Raji (cell line): ENCODE results near the gene RIPK1.

ENCODE experiments used
- POLR2A ChIP-seq: IDR thresholded peaks from 2 replicates; pipeline ENCODE4 v1.6.1; 2011; ENCODE audit warnings: low read depth, low read length, control low read depth; ENCODE audit not compliant: insufficient read depth

The RIPK1 gene

GRCh38 chr6:3114377-3114776, 46.1 kb downstream of the RIPK1 start:
- TF ChIP-seq POLR2A: no peak

DNA sequence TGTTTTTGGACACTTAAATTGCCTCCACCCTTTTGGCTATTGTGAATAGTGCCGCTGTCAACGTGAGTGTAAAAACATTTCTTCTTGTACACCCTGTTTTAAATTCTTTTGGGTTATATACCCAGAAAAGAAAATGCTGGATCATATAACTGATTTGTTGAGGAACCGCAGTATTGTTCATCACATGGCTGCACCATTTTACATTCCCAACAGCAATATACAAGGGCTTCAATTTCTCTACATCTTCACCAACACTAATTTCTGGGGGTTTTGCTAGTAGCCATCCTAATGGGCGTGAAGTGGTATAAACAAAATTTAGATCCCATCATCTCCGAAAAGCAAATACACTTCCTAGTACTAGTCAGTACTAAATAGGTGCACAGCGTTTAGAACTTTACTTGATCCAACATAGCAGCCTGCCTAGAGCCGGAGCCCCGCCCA, 49.6 kb downstream of the RIPK1 start:
- no peak for TF ChIP-seq POLR2A

DNA sequence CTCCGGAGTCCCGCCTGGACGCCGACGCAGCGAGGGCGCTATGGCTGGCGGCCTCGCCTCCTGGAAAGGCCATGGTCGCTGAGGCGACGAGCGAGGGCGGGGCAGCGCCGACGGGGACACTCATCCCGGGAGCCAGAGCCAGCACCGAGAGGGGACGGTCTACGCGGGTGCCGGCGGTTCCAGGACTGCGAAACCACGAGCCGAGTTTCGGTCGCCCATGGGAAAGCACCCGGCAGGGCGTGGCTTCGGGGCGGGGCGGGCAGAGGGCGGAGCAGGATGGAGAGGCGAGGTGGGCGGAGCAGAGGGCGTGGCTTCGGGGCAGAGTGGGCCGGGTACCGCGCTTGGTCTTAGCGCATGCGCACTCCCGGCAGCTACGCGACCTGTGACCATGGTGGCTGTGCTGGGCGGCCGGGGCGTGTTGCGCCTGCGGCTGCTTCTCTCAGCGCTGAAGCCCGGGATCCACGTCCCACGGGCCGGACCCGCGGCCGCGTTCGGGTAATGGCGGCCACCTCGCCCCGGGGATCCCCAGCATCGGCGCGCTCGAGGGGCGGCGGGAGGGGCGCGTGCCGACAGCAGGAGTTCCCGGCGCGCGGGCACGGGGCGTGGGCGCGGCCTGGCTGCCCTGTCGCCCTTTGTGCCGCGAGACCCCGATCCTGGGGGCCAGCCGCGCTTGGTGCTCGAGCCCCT, 50.2 kb downstream of the RIPK1 start, which contains the start of gene BPHL:
Gene BPHL (plus strand): TSS at position 359 of the 687 bp plus-strand sequence. CDS start 30 bp downstream, at position 389.
- peak; percentile 96 for TF ChIP-seq POLR2A

DNA sequence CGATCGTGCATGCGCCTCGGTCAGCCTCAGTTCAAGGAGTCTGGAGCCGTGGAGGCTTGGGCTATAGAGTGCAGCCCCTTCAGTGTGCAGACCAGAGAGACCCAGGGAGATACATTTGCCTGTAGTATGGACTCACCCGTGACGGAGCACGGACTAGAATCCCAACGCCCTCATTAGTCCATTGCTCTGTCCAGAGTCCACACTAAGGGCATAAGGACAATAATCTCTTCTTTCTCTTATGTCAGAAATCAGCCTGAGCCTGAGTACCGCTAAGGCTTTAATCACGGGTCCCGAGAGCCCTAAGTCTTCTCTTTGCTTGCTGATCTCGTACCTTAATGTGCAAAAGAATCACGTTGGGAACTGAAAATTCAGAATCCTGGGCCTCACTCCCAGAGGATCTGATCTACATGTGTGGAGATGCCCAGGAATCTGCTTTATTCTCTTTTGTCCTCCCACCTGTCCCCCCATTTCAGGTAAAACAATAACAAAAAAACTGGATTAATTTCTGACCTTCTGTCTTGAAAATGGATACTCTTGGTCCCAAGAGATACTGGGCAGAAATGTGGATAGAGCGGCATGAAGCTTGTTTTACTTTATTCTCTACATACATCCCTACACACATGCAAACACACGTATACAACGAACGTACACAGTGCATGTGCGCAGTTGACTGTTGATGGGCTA, 50.9 kb downstream of the RIPK1 start:
- no peak for TF ChIP-seq POLR2A

DNA sequence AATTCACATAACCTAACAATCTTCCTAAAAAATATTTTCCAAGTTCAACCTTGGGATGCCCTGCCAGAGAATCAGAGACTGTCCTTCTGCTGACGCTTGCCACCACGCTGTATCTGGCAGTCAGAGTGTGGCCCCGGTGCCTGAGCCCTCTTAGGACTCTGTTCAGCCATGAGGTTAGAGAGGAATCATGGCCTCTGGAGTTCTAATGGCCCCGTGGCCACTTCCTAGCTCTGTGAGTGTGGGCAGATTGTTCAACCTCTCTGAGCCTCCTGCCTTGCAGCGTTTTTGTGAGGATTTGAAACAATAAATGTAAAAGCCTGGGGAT, 52.4 kb downstream of the RIPK1 start:
- no peak for TF ChIP-seq POLR2A

GRCh38 chr6:3122823-3123182, 54.5 kb downstream of the RIPK1 start:
- no peak for TF ChIP-seq POLR2A

DNA sequence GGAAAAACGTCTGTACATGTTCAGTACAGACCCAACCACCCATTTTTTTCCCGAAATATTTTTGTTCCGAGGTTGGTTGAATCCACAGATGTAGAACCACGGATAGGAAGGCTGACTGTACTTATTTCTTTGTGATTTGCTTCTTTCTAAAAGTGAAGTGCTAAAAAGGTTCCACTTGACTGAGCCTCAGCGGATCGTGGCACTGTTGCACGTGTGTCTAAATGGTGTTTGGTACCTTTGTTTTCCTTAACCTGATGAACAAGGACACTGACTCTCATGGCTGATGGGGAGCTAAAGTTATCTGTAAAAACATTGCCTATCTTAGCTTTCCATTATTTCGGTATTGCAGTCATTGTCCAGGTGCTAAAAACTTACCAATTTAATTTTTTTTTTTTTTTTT, 56.4 kb downstream of the RIPK1 start:
- TF ChIP-seq POLR2A: no peak

- TF ChIP-seq POLR2A: no peak
These were observed 57.5 kb downstream of the RIPK1 start for GRCh38 chr6:3125815-3126214.

DNA sequence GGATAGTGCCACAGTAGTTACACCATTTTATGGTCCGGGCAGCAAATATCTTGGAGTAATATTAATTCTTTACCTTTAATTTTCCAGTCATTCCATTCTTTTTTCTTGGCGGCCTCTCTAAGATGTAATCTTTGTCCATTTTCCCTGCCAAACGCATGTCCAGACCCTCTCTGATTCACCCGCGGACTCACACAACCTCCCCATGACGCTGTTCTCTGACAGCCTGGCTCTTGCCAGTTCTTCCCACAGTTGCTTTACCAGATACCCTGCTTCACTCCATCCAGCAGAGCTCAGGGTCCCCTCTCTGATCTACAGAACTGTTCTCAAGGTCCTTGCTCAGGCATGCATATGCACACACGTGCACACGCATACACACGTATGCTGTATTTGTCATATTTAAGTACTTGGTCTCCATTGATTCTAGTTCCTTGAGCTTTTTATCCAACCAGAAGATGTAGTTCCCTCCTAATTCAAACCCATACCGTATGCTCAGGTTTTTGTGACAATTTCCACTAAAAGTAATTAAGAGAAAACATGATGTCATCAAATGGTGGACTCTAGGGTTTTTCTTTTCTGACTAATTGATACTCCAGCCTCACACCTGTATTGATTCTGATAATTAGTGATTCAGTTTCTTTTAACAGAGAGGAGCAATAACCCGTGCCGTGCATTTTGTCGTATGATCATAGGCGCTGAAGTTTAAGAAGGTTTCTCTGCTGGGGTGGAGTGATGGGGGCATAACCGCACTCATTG, 60.2 kb downstream of the RIPK1 start:
- TF ChIP-seq POLR2A: no peak

DNA sequence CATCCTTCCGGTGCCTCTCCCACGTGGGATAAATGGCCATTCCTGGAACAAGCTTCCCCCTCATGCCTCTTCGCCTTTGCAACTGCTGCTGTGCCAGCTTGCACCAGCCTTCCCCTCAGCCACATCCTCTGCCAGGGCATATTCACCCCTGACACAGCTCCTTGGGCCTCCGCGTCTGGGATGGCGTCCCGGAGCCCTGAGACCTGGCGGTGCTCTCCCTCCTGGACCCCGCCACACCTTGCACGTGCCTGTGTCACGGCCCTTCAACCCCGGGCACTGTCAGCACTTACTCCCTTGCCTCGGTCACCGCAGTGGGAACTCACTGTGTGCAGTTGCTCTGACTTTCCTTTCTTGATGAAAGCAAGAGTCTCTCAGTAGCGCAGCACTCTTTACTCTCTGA, 63.4 kb downstream of the RIPK1 start:
- TF ChIP-seq POLR2A: no peak

- TF ChIP-seq POLR2A: no peak
These were observed 65.2 kb downstream of the RIPK1 start for GRCh38 chr6:3133515-3133914.

GRCh38 chr6:3135668-3136291, 67.5 kb downstream of the RIPK1 start:
- TF ChIP-seq POLR2A: no peak

- no peak for TF ChIP-seq POLR2A
These were observed 68.2 kb downstream of the RIPK1 start for GRCh38 chr6:3136292-3137011.

- no peak for TF ChIP-seq POLR2A
These were observed 68.9 kb downstream of the RIPK1 start for GRCh38 chr6:3137057-3137777.

DNA sequence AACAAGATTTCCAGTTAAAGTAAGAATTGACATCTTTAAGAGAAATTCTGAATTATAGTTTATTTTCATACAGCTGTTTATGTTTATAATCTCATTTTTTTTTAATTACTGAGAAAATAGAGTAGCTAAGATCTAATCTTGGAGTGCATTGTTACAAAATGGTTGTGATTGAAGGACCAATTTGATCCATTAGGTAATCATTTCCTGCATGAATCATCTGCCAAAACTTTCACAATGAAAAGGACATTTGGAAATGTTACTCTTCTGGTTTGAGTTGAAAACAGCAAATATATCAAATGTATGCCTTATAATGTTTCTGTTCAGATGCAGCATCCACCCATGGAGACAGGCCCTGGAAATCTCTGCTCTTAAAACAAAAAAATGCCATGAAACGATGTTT, 70.0 kb downstream of the RIPK1 start:
- TF ChIP-seq POLR2A: no peak
